Thyroid gland (tissue), 4 donors: ENCODE data around the gene PLXNA3.

Source experiments
- POLR2A ChIP-seq, 2 donors: fragments of 450-650 bp; IDR thresholded peaks; one replicate each; pipeline ENCODE4 v1.6.1; 2017; ENCODE audit warnings: antibody characterized with exemption in 2 of 2, mild to moderate bottlenecking in 2 of 2, moderate library complexity in 1 of 2
- TF ChIP-seq, protein P1 (sequence below), 6 experiments: fragments of 200-600 bp in 3 of 6; fragments of 450-650 bp in 3 of 6; sonication (generic) in 3 of 6; IDR thresholded peaks; one replicate each; pipeline ENCODE4 v1.5.1; 2016 to 2019; ENCODE audit warnings: antibody characterized with exemption in 6 of 6, mild to moderate bottlenecking in 2 of 6, inconsistent platforms in 1 of 6, moderate library complexity in 1 of 6

- TF ChIP-seq, protein P1, sequence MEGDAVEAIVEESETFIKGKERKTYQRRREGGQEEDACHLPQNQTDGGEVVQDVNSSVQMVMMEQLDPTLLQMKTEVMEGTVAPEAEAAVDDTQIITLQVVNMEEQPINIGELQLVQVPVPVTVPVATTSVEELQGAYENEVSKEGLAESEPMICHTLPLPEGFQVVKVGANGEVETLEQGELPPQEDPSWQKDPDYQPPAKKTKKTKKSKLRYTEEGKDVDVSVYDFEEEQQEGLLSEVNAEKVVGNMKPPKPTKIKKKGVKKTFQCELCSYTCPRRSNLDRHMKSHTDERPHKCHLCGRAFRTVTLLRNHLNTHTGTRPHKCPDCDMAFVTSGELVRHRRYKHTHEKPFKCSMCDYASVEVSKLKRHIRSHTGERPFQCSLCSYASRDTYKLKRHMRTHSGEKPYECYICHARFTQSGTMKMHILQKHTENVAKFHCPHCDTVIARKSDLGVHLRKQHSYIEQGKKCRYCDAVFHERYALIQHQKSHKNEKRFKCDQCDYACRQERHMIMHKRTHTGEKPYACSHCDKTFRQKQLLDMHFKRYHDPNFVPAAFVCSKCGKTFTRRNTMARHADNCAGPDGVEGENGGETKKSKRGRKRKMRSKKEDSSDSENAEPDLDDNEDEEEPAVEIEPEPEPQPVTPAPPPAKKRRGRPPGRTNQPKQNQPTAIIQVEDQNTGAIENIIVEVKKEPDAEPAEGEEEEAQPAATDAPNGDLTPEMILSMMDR (IDR thresholded peaks at IDR 0.05), result no peak
- no peak for TF ChIP-seq POLR2A (IDR thresholded peaks at IDR 0.05)
These were observed 6.8 kb downstream of the PLXNA3 start for GRCh38 chrX:154464806-154465365.
